Astrocyte (in vitro differentiated cells and primary cell): ENCODE measurements around the gene HMCN2. TPM values are rescaled to one million over a fixed set of nuclear protein-coding genes. Genes with fewer than 3 reads are reported as not detected.

Experiments used
- DNase-seq: peaks from one replicate; pipeline ENCODE4 v3.0.0-alpha.2; 2010; ENCODE audit warnings: low read depth
- FAIRE-seq: peaks from 2 replicates; lab custom pipeline; 2011; peaks lifted over from hg19 to GRCh38; lab: Jason Lieb, UNC
- H2AFZ ChIP-seq: 2 replicates; pipeline ENCODE4 v1.6.0; 2012; ENCODE audit warnings: low read depth, low read length, inconsistent platforms
- H3K27ac ChIP-seq: 2 replicates; pipeline ENCODE4 v1.5.1; 2011; ENCODE audit warnings: low read depth, low read length, inconsistent platforms
- H3K27me3 ChIP-seq: 2 replicates; pipeline ENCODE4 v1.6.0; 2011; ENCODE audit warnings: low read length, inconsistent platforms; ENCODE audit not compliant: insufficient read depth
- H3K36me3 ChIP-seq: 2 replicates; pipeline ENCODE4 v1.5.1; 2011; ENCODE audit warnings: low read length, inconsistent platforms; ENCODE audit not compliant: insufficient read depth
- H3K4me1 ChIP-seq: 2 replicates; pipeline ENCODE4 v1.5.1; 2011; ENCODE audit warnings: low read length, inconsistent platforms; ENCODE audit not compliant: insufficient read depth
- H3K4me2 ChIP-seq: 2 replicates; pipeline ENCODE4 v1.6.0; 2012; ENCODE audit warnings: low read length, inconsistent platforms
- H3K4me3 ChIP-seq: 2 replicates; pipeline ENCODE4 v1.5.1; 2011; ENCODE audit warnings: low read depth, mild to moderate bottlenecking, low read length, inconsistent platforms; ENCODE audit not compliant: insufficient read depth
- H3K79me2 ChIP-seq: 2 replicates; pipeline ENCODE4 v1.6.0; 2012; ENCODE audit warnings: mild to moderate bottlenecking, low read length, inconsistent platforms; ENCODE audit not compliant: insufficient read depth
- H3K9ac ChIP-seq: 2 replicates; pipeline ENCODE4 v1.6.0; 2012; ENCODE audit warnings: mild to moderate bottlenecking, low read length, inconsistent platforms
- H3K9me3 ChIP-seq: 2 replicates; pipeline ENCODE4 v1.5.1; 2012; ENCODE audit warnings: low read depth, mild to moderate bottlenecking, low read length, inconsistent platforms; ENCODE audit not compliant: insufficient read depth
- H4K20me1 ChIP-seq: 2 replicates; pipeline ENCODE4 v1.6.0; 2012; ENCODE audit warnings: low read length, inconsistent platforms; ENCODE audit not compliant: insufficient read depth
- H3K27ac Mint-ChIP-seq: one replicate; pipeline ENCODE4 v1.8.0; 2021; ENCODE audit warnings: mild to moderate bottlenecking, mixed read lengths; ENCODE audit not compliant: unreplicated experiment
- H3K27me3 Mint-ChIP-seq: one replicate; pipeline ENCODE4 v1.8.0; 2021; ENCODE audit warnings: low read depth, mixed read lengths; ENCODE audit not compliant: unreplicated experiment
- H3K36me3 Mint-ChIP-seq: one replicate; pipeline ENCODE4 v1.8.0; 2021; ENCODE audit warnings: low read depth, mixed read lengths; ENCODE audit not compliant: unreplicated experiment
- H3K4me1 Mint-ChIP-seq: one replicate; pipeline ENCODE4 v1.8.0; 2021; ENCODE audit warnings: low read depth, mixed read lengths; ENCODE audit not compliant: unreplicated experiment
- H3K4me3 Mint-ChIP-seq: one replicate; pipeline ENCODE4 v1.8.0; 2021; ENCODE audit warnings: mild to moderate bottlenecking, moderate library complexity, mixed read lengths; ENCODE audit not compliant: unreplicated experiment
- H3K9me3 Mint-ChIP-seq: one replicate; pipeline ENCODE4 v1.8.0; 2021; ENCODE audit warnings: mild to moderate bottlenecking, mixed read lengths; ENCODE audit not compliant: unreplicated experiment
- EZH2 ChIP-seq: IDR thresholded peaks from 2 replicates; pipeline ENCODE4 v1.6.1; 2012; ENCODE audit warnings: mild to moderate bottlenecking, low read length, inconsistent platforms; ENCODE audit not compliant: insufficient read depth
- total RNA-seq: library from RNA; stranded (reverse); gene quantifications from 2 replicates; pipeline ENCODE4 v1.2.1, GENCODE V29; 2021
- TF ChIP-seq, protein P1 (sequence below): IDR thresholded peaks from 2 replicates; pipeline ENCODE4 v1.5.1; 2011; ENCODE audit warnings: low read depth, mild to moderate bottlenecking, inconsistent platforms, low read length, moderate library complexity; ENCODE audit not compliant: insufficient read depth

The HMCN2 gene
- total RNA-seq, 1 donor from 2014 or later, result 1.6 TPM

DNA sequence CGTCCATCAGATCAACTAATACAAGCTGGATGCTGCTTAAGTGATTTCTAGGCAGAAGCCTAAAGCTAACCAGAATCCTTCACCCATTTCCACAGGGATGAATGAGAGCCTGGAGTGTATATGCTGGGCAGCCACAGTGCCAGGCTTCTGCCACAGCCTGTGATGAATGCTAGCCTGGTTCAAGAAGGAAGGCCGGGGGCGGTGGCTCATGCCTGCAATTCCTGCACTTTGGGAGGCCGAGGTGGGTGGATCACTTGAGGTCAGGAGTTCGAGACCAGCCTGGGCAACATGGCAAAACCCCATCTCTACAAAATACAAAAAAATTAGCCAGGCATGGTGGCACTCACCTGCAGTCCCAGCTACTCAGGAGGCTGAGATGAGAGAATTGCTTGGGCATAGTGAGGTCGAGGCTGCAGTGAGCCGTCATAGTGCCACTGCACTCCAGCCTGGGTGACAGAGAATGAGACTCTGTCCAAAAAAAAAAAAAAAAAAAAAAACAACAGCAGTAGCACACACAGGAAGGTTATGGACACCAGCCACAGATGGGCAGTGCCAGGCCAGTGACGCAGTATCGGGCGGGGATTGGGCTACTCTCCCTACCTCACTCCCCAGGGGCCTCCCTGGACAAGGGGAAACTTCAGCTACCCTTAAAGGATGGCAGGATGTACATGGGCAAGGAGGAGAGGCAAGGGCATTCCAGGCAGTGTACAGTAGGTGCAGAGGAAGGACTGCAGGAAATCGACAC is 23.1 kb upstream of the HMCN2 start:
- Histone ChIP-seq H3K27ac (no peak overlapping the region), H3K4me2 (peak overlapping the region; percentile 56), H2AFZ (peak overlapping the region; percentile 13), H3K4me3 (no peak overlapping the region), H3K36me3 (no peaks in the 10 kb centered on the region), H3K9ac (no peak overlapping the region), H4K20me1 (no peaks in the 10 kb centered on the region), H3K27me3 (no peaks in the 10 kb centered on the region), H3K9me3 (no peaks in the 10 kb centered on the region), H3K79me2 (no peaks in the 10 kb centered on the region), H3K4me1 (no peaks in the 10 kb centered on the region)
- TF ChIP-seq EZH2, result no peak
- TF ChIP-seq, protein P1, sequence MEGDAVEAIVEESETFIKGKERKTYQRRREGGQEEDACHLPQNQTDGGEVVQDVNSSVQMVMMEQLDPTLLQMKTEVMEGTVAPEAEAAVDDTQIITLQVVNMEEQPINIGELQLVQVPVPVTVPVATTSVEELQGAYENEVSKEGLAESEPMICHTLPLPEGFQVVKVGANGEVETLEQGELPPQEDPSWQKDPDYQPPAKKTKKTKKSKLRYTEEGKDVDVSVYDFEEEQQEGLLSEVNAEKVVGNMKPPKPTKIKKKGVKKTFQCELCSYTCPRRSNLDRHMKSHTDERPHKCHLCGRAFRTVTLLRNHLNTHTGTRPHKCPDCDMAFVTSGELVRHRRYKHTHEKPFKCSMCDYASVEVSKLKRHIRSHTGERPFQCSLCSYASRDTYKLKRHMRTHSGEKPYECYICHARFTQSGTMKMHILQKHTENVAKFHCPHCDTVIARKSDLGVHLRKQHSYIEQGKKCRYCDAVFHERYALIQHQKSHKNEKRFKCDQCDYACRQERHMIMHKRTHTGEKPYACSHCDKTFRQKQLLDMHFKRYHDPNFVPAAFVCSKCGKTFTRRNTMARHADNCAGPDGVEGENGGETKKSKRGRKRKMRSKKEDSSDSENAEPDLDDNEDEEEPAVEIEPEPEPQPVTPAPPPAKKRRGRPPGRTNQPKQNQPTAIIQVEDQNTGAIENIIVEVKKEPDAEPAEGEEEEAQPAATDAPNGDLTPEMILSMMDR, result no peak
- Mint-ChIP-seq H3K4me3 (no peak overlapping the region), H3K36me3 (no peaks in the 10 kb centered on the region), H3K4me1 (peaks cover 9% of the 10 kb centered on the region), H3K27ac (peak overlapping the region; percentile 62), H3K27me3 (peaks cover 2% of the 10 kb centered on the region), H3K9me3 (peaks cover 2% of the 10 kb centered on the region)
- no peak for FAIRE-seq
- DNase-seq, result no peak

DNA sequence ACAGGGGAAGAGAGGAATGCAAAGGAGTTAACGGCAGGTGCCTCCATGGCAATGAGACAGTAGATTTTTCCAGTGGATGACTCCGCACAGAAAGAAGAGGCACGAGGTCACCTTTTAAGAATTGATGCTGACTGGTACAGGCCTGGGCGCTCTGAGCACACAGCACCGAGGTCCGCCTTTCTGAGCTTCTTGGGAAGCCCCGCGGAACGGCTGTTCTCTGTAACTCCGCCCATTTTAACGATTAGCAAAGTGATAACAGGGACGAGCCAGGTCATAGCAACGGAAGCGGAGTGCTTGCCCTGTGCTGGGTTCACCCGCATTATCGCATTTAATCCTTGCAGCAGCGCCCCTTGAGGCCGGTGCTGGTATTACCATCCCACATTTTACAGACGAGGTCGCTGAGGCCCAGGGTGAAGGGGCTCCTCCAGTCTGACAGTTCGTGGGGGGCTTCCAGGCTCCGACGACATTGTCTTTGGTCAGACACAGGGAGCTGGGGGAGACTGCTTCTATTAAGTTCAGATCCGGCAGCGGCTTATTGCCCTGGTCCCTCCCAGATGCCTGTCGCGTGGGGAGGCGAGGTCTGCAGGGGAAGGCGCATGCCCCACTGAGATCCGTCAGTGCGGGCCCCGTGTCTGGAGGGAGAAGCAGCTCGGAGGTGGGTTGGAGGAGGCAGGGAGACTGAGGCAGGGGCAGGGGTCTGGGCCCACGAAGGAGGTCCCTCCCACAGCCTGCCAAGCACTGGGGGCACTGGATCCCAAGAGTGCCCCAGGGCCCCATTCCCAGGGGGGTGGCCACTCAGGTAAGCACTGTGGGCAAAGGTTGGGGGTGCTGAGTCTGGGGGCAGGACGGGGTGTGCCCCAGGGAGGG is 22.3 kb upstream of the HMCN2 start:
- DNase-seq (no peak), FAIRE-seq (no peak)
- Mint-ChIP-seq H3K27ac (peak overlapping the region; percentile 62), H3K4me1 (peaks cover 9% of the 10 kb centered on the region), H3K9me3 (peaks cover 2% of the 10 kb centered on the region), H3K36me3 (no peaks in the 10 kb centered on the region), H3K27me3 (peaks cover 4% of the 10 kb centered on the region), H3K4me3 (no peak overlapping the region)
- Histone ChIP-seq H3K4me3 (no peak overlapping the region), H3K4me2 (peak overlapping the region; percentile 56), H3K27ac (no peak overlapping the region), H4K20me1 (no peaks in the 10 kb centered on the region), H3K9me3 (no peaks in the 10 kb centered on the region), H3K9ac (no peak overlapping the region), H3K27me3 (no peaks in the 10 kb centered on the region), H2AFZ (peak overlapping the region; percentile 13), H3K4me1 (no peaks in the 10 kb centered on the region), H3K36me3 (no peaks in the 10 kb centered on the region), H3K79me2 (no peaks in the 10 kb centered on the region)
- TF ChIP-seq, protein P1, result peak; percentile 87
- no peak for TF ChIP-seq EZH2
